GM23338 (cell line): ENCODE results near the gene USP15. TPM values are rescaled to one million over a fixed set of nuclear protein-coding genes. Genes with fewer than 3 reads are reported as not detected.

ENCODE experiments used
- ATAC-seq: fragments of 200-7000 bp; cut with Tn5 transposase; 3 replicates; pipeline ENCODE4 v1.9.1; 2020
- DNase-seq: peaks from one replicate; pipeline ENCODE4 v3.0.0-alpha.2; 2015; ENCODE audit warnings: low spot score
- H2AFZ ChIP-seq: fragments of 200-600 bp; sonication (generic); 2 replicates; pipeline ENCODE4 v1.8.0; 2016; ENCODE audit warnings: antibody characterized with exemption, mild to moderate bottlenecking, moderate library complexity
- H3F3A ChIP-seq: fragments of 200-600 bp; sonication (generic); replicated peaks from 2 replicates; pipeline ENCODE4 v1.8.0; 2017; ENCODE audit warnings: antibody characterized with exemption, mixed run types, low read depth
- H3K27ac ChIP-seq: fragments of 200-600 bp; sonication (generic); 2 replicates; pipeline ENCODE4 v1.6.1; 2016; ENCODE audit warnings: low read depth
- H3K27me3 ChIP-seq: fragments of 200-600 bp; sonication (generic); 2 replicates; pipeline ENCODE4 v1.8.0; 2016; ENCODE audit warnings: mild to moderate bottlenecking, mixed run types, moderate library complexity; ENCODE audit not compliant: insufficient read depth
- H3K36me3 ChIP-seq: fragments of 200-600 bp; sonication (generic); 2 replicates; pipeline ENCODE4 v1.8.0; 2016; ENCODE audit warnings: mild to moderate bottlenecking; ENCODE audit not compliant: insufficient read depth
- H3K4me1 ChIP-seq: fragments of 200-600 bp; sonication (generic); 2 replicates; pipeline ENCODE4 v1.8.0; 2016; ENCODE audit warnings: mild to moderate bottlenecking, moderate library complexity; ENCODE audit not compliant: insufficient read depth
- H3K4me2 ChIP-seq: fragments of 200-600 bp; sonication (generic); 2 replicates; pipeline ENCODE4 v1.7.1; 2017; ENCODE audit warnings: mixed run types
- H3K4me3 ChIP-seq: fragments of 200-600 bp; sonication (generic); 2 replicates; pipeline ENCODE4 v1.6.1; 2016; ENCODE audit warnings: mixed run types
- H3K79me2 ChIP-seq: fragments of 200-600 bp; sonication (generic); replicated peaks from 2 replicates; pipeline ENCODE4 v1.8.0; 2017; ENCODE audit warnings: mild to moderate bottlenecking; ENCODE audit not compliant: insufficient read depth
- H3K9me2 ChIP-seq: fragments of 200-600 bp; sonication (generic); 2 replicates; pipeline ENCODE4 v1.8.0; 2017; ENCODE audit not compliant: insufficient read depth
- H4K20me1 ChIP-seq: fragments of 200-600 bp; sonication (generic); replicated peaks from 2 replicates; pipeline ENCODE4 v1.8.0; 2017; ENCODE audit warnings: mild to moderate bottlenecking; ENCODE audit not compliant: insufficient read depth
- H3K27ac Mint-ChIP-seq: 2 replicates; pipeline ENCODE4 v1.8.0; 2020; ENCODE audit warnings: inconsistent platforms, mild to moderate bottlenecking, moderate library complexity, mixed read lengths
- H3K27me3 Mint-ChIP-seq: 3 replicates; pipeline ENCODE4 v1.8.0; 2022; ENCODE audit warnings: low read depth, mild to moderate bottlenecking, moderate library complexity, mixed read lengths, inconsistent platforms; ENCODE audit not compliant: insufficient read depth, poor library complexity
- H3K36me3 Mint-ChIP-seq: 3 replicates; pipeline ENCODE4 v1.8.0; 2021; ENCODE audit warnings: low read depth, mild to moderate bottlenecking, inconsistent platforms, moderate library complexity, mixed read lengths
- H3K4me1 Mint-ChIP-seq: 3 replicates; pipeline ENCODE4 v1.8.0; 2020; ENCODE audit warnings: mild to moderate bottlenecking, inconsistent platforms, mixed read lengths
- H3K4me3 Mint-ChIP-seq: 3 replicates; pipeline ENCODE4 v1.8.0; 2021; ENCODE audit warnings: moderate library complexity, mild to moderate bottlenecking, inconsistent platforms, mixed read lengths
- H3K9me3 Mint-ChIP-seq: 3 replicates; pipeline ENCODE4 v1.8.0; 2020; ENCODE audit warnings: moderate library complexity, mild to moderate bottlenecking, inconsistent platforms, mixed read lengths
- CREB1 ChIP-seq: fragments of 250-450 bp; sonication (Bioruptor Pico); IDR thresholded peaks from 2 replicates; pipeline ENCODE4 v1.5.0; 2020; ENCODE audit warnings: low read depth, mild to moderate bottlenecking, moderate library complexity
- EZH2 ChIP-seq: fragments of 200-600 bp; sonication (generic); IDR thresholded peaks from one replicate; pipeline ENCODE4 v1.8.0; 2017; ENCODE audit warnings: antibody characterized with exemption, mild to moderate bottlenecking, low read depth; ENCODE audit not compliant: unreplicated experiment
- EZH2phosphoT487 ChIP-seq: fragments of 200-600 bp; sonication (generic); IDR thresholded peaks from one replicate; pipeline ENCODE4 v1.8.1; 2018; ENCODE audit warnings: antibody characterized with exemption; ENCODE audit not compliant: unreplicated experiment
- JUNB ChIP-seq: IDR thresholded peaks from one replicate; pipeline ENCODE4 v1.6.1; 2016; ENCODE audit warnings: antibody characterized with exemption; ENCODE audit not compliant: unreplicated experiment
- NANOG ChIP-seq: IDR thresholded peaks from 2 replicates; pipeline ENCODE4 v1.6.1; 2016; ENCODE audit warnings: antibody characterized with exemption, borderline replicate concordance
- POLR2AphosphoS5 ChIP-seq: IDR thresholded peaks from 2 replicates; pipeline ENCODE4 v1.6.1; 2016; ENCODE audit warnings: antibody characterized with exemption, low read depth
- STAT1 ChIP-seq: IDR thresholded peaks from one replicate; pipeline ENCODE4 v1.6.1; 2016; ENCODE audit warnings: antibody characterized with exemption; ENCODE audit not compliant: unreplicated experiment
- ZNF114 ChIP-seq: fragments of 250-450 bp; sonication (Bioruptor Pico); IDR thresholded peaks from 2 replicates; pipeline ENCODE4 v1.5.0; 2020; ENCODE audit warnings: mild to moderate bottlenecking, moderate library complexity
- ZNF331 ChIP-seq: fragments of 250-450 bp; sonication (Bioruptor Pico); IDR thresholded peaks from 2 replicates; pipeline ENCODE4 v1.5.0; 2020; ENCODE audit warnings: low read depth, mild to moderate bottlenecking, moderate library complexity
- polyA plus RNA-seq: library from polyadenylated mRNA; unstranded; fragments of >200 nt; fragmentation: Nextera tagmentation; extraction: Ambion mirVana; gene quantifications from 2 replicates; pipeline ENCODE4 v1.2.1, GENCODE V29; 2016
- total RNA-seq: library from RNA; depleted of rRNA; stranded (reverse); fragments of >200 nt; shearing (Covaris generic); gene quantifications from 2 replicates; pipeline ENCODE4 v1.2.3, GENCODE V29; 2014
- TF ChIP-seq, protein P1 (sequence below): IDR thresholded peaks from one replicate; pipeline ENCODE4 v1.6.1; 2018; ENCODE audit warnings: antibody characterized with exemption; ENCODE audit not compliant: unreplicated experiment
- TF ChIP-seq, protein P2 (sequence below): IDR thresholded peaks from 2 replicates; pipeline ENCODE4 v1.6.1; 2016; ENCODE audit warnings: antibody characterized with exemption
- TF ChIP-seq, protein P3 (sequence below): fragments of 250-450 bp; sonication (Bioruptor Pico); IDR thresholded peaks from 2 replicates; pipeline ENCODE4 v1.5.0; 2020; ENCODE audit warnings: mild to moderate bottlenecking, moderate library complexity
- TF ChIP-seq, protein P4 (sequence below), 2 experiments: fragments of 200-600 bp in 1 of 2; sonication (generic) in 1 of 2; conservative IDR thresholded peaks; 2 replicates each; pipeline versions ENCODE4 v1.5.1 to v1.6.1; 2016 to 2017; ENCODE audit warnings: antibody characterized with exemption in 2 of 2, low read depth in 2 of 2, mild to moderate bottlenecking in 2 of 2, moderate library complexity in 1 of 2

USP15 gene
- total and polyA plus RNA-seq, 2 experiments from 2014 or later, result 29.5 to 60.3 TPM

DNA sequence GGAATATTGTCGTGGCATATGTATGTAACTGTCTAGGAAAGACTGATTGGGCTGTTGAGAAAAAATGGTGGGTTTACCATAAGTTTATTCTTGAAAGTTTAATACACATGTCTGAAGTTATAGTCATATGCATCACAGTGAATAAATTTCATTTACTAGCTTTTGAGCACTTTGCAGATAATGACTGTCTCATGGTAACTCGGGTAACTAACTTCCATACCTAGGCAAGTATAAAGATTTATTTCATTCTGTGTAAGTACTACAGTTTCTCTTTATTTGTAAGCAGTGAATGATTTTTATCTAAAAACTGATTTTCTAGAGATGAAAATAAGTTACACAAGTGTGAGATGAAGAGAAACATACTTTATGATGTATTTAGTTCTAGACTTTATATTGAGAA, 3.0 kb downstream of the USP15 start (continued):
- TF ChIP-seq EZH2, result no peak
- no peak for TF ChIP-seq ZNF114 (CRISPR knock-in tag)
- no peak for TF ChIP-seq CREB1 (CRISPR knock-in tag)

DNA sequence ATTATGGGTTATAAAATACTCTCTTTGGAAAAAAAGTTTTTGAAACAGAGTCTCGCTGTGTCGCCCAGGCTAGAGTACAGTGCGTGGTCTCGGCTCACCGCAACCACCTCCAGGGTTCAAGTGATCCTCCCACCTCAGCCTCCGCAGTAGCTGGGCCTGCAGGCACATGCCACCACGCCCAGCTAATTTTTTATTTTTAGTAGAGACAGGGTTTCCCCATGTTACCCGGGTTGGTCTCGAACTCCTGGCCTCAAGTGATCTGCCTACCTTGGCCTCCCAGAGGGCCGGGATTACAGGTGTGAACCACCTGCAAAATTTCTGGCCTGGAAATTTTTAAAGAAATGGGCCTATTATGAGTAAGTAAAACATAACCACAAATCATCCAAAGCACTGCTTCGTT, 3.8 kb downstream of the USP15 start:
- peaks cover 4% of the 10 kb centered on the region; the same call in 2 of the 3 replicates for H3K4me1 Mint-ChIP-seq
- Histone ChIP-seq H3K9me2 (no peaks in the 10 kb centered on the region), H2AFZ (no peak overlapping the region), H3K4me3 (no peak overlapping the region), H3K36me3 (no peaks in the 10 kb centered on the region), H3K27ac (no peak overlapping the region), H3K4me1 (peaks cover 8% of the 10 kb centered on the region; the same call in 1 of the 2 replicates), H4K20me1 (peaks cover 40% of the 10 kb centered on the region), H3F3A (0 out of 2 replicates have a peak, but pooled peaks cover 3% of the 10 kb centered on the region), H3K4me2 (no peak overlapping the region), H3K27me3 (no peaks in the 10 kb centered on the region), H3K79me2 (peaks cover 87% of the 10 kb centered on the region)
- H3K27me3 Mint-ChIP-seq, result peaks cover 9% of the 10 kb centered on the region
- no peaks in the 10 kb centered on the region for H3K9me3 Mint-ChIP-seq
- no peak for TF ChIP-seq ZNF114 (CRISPR knock-in tag)
- TF ChIP-seq STAT1, result no peak
- no peak for TF ChIP-seq CREB1 (CRISPR knock-in tag)
- TF ChIP-seq, protein P1, sequence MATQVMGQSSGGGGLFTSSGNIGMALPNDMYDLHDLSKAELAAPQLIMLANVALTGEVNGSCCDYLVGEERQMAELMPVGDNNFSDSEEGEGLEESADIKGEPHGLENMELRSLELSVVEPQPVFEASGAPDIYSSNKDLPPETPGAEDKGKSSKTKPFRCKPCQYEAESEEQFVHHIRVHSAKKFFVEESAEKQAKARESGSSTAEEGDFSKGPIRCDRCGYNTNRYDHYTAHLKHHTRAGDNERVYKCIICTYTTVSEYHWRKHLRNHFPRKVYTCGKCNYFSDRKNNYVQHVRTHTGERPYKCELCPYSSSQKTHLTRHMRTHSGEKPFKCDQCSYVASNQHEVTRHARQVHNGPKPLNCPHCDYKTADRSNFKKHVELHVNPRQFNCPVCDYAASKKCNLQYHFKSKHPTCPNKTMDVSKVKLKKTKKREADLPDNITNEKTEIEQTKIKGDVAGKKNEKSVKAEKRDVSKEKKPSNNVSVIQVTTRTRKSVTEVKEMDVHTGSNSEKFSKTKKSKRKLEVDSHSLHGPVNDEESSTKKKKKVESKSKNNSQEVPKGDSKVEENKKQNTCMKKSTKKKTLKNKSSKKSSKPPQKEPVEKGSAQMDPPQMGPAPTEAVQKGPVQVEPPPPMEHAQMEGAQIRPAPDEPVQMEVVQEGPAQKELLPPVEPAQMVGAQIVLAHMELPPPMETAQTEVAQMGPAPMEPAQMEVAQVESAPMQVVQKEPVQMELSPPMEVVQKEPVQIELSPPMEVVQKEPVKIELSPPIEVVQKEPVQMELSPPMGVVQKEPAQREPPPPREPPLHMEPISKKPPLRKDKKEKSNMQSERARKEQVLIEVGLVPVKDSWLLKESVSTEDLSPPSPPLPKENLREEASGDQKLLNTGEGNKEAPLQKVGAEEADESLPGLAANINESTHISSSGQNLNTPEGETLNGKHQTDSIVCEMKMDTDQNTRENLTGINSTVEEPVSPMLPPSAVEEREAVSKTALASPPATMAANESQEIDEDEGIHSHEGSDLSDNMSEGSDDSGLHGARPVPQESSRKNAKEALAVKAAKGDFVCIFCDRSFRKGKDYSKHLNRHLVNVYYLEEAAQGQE, result no peak
- no peak for TF ChIP-seq ZNF331
- no peak for TF ChIP-seq POLR2AphosphoS5
- TF ChIP-seq, protein P2, sequence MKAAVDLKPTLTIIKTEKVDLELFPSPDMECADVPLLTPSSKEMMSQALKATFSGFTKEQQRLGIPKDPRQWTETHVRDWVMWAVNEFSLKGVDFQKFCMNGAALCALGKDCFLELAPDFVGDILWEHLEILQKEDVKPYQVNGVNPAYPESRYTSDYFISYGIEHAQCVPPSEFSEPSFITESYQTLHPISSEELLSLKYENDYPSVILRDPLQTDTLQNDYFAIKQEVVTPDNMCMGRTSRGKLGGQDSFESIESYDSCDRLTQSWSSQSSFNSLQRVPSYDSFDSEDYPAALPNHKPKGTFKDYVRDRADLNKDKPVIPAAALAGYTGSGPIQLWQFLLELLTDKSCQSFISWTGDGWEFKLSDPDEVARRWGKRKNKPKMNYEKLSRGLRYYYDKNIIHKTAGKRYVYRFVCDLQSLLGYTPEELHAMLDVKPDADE, result no peak
- TF ChIP-seq, protein P3, sequence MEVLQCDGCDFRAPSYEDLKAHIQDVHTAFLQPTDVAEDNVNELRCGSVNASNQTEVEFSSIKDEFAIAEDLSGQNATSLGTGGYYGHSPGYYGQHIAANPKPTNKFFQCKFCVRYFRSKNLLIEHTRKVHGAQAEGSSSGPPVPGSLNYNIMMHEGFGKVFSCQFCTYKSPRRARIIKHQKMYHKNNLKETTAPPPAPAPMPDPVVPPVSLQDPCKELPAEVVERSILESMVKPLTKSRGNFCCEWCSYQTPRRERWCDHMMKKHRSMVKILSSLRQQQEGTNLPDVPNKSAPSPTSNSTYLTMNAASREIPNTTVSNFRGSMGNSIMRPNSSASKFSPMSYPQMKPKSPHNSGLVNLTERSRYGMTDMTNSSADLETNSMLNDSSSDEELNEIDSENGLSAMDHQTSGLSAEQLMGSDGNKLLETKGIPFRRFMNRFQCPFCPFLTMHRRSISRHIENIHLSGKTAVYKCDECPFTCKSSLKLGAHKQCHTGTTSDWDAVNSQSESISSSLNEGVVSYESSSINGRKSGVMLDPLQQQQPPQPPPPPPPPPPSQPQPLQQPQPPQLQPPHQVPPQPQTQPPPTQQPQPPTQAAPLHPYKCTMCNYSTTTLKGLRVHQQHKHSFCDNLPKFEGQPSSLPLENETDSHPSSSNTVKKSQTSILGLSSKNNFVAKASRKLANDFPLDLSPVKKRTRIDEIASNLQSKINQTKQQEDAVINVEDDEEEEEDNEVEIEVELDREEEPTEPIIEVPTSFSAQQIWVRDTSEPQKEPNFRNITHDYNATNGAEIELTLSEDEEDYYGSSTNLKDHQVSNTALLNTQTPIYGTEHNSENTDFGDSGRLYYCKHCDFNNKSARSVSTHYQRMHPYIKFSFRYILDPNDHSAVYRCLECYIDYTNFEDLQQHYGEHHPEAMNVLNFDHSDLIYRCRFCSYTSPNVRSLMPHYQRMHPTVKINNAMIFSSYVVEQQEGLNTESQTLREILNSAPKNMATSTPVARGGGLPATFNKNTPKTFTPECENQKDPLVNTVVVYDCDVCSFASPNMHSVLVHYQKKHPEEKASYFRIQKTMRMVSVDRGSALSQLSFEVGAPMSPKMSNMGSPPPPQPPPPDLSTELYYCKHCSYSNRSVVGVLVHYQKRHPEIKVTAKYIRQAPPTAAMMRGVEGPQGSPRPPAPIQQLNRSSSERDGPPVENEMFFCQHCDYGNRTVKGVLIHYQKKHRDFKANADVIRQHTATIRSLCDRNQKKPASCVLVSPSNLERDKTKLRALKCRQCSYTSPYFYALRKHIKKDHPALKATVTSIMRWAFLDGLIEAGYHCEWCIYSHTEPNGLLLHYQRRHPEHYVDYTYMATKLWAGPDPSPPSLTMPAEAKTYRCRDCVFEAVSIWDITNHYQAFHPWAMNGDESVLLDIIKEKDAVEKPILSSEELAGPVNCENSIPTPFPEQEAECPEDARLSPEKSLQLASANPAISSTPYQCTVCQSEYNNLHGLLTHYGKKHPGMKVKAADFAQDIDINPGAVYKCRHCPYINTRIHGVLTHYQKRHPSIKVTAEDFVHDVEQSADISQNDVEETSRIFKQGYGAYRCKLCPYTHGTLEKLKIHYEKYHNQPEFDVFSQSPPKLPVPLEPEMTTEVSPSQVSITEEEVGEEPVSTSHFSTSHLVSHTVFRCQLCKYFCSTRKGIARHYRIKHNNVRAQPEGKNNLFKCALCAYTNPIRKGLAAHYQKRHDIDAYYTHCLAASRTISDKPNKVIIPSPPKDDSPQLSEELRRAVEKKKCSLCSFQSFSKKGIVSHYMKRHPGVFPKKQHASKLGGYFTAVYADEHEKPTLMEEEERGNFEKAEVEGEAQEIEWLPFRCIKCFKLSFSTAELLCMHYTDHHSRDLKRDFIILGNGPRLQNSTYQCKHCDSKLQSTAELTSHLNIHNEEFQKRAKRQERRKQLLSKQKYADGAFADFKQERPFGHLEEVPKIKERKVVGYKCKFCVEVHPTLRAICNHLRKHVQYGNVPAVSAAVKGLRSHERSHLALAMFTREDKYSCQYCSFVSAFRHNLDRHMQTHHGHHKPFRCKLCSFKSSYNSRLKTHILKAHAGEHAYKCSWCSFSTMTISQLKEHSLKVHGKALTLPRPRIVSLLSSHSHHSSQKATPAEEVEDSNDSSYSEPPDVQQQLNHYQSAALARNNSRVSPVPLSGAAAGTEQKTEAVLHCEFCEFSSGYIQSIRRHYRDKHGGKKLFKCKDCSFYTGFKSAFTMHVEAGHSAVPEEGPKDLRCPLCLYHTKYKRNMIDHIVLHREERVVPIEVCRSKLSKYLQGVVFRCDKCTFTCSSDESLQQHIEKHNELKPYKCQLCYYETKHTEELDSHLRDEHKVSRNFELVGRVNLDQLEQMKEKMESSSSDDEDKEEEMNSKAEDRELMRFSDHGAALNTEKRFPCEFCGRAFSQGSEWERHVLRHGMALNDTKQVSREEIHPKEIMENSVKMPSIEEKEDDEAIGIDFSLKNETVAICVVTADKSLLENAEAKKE (CRISPR knock-in tag), result no peak
- no peak for TF ChIP-seq EZH2phosphoT487
- TF ChIP-seq, protein P4, sequence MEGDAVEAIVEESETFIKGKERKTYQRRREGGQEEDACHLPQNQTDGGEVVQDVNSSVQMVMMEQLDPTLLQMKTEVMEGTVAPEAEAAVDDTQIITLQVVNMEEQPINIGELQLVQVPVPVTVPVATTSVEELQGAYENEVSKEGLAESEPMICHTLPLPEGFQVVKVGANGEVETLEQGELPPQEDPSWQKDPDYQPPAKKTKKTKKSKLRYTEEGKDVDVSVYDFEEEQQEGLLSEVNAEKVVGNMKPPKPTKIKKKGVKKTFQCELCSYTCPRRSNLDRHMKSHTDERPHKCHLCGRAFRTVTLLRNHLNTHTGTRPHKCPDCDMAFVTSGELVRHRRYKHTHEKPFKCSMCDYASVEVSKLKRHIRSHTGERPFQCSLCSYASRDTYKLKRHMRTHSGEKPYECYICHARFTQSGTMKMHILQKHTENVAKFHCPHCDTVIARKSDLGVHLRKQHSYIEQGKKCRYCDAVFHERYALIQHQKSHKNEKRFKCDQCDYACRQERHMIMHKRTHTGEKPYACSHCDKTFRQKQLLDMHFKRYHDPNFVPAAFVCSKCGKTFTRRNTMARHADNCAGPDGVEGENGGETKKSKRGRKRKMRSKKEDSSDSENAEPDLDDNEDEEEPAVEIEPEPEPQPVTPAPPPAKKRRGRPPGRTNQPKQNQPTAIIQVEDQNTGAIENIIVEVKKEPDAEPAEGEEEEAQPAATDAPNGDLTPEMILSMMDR (conservative IDR thresholded peaks at IDR 0.05; ENCODE audit: low read depth in 2 of 2), result no peak
- no peak for TF ChIP-seq NANOG
- TF ChIP-seq JUNB, result no peak
- no peak for TF ChIP-seq EZH2
- no peak overlapping the region for H3K4me3 Mint-ChIP-seq
- no peak overlapping the region for H3K27ac Mint-ChIP-seq
- no peak for DNase-seq
- peaks cover 2% of the 10 kb centered on the region; the same call in 2 of the 3 replicates for H3K36me3 Mint-ChIP-seq
- no peak for ATAC-seq
